Measurements from ENCODE around the gene DNAH3.

DNA sequence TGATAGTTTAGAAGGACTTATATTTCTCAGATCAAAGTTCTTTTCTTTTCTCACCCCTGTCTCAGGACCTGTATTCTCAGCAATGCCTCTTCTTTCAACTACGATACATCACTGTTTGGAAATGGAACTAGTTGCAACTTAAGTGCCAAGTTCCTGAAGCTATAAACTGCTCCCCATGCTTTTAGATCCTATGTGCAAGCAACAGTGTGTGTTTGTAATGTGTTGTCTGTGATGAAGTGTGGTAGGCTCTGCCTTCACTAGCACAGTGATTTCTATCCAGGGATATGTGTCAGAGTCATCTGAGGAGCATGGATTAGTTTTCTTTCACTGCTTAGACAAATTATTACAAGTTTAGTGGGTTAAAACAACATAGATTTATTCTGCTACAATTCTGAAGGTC, 42.3 kb upstream of the DNAH3 start:
- TF ChIP-seq, protein P1, sequence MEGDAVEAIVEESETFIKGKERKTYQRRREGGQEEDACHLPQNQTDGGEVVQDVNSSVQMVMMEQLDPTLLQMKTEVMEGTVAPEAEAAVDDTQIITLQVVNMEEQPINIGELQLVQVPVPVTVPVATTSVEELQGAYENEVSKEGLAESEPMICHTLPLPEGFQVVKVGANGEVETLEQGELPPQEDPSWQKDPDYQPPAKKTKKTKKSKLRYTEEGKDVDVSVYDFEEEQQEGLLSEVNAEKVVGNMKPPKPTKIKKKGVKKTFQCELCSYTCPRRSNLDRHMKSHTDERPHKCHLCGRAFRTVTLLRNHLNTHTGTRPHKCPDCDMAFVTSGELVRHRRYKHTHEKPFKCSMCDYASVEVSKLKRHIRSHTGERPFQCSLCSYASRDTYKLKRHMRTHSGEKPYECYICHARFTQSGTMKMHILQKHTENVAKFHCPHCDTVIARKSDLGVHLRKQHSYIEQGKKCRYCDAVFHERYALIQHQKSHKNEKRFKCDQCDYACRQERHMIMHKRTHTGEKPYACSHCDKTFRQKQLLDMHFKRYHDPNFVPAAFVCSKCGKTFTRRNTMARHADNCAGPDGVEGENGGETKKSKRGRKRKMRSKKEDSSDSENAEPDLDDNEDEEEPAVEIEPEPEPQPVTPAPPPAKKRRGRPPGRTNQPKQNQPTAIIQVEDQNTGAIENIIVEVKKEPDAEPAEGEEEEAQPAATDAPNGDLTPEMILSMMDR (conservative IDR thresholded peaks at IDR 0.05; ENCODE audit: low read depth in 2 of 2) = no peak
- TF ChIP-seq EZH2phosphoT487 (IDR thresholded peaks at IDR 0.05; ENCODE audit: unreplicated experiment) = no peak
- TF ChIP-seq EZH2 (IDR thresholded peaks at IDR 0.05; ENCODE audit: low read depth, unreplicated experiment) = no peak
- TF ChIP-seq REST (IDR thresholded peaks at IDR 0.05; ENCODE audit: unreplicated experiment) = no peak
- no peak for TF ChIP-seq POLR2AphosphoS5 (IDR thresholded peaks at IDR 0.05; ENCODE audit: low read depth)
- no peak for TF ChIP-seq JUNB (IDR thresholded peaks at IDR 0.05; ENCODE audit: unreplicated experiment)

Data from GM23338 (cell line).